Cerebellar cortex (tissue), 1 donor: ENCODE measurements around the gene EML1.

Source experiments
- DNase-seq: peaks from one replicate; pipeline ENCODE4 v3.0.0-alpha.2; 2015; ENCODE audit warnings: low spot score

EML1 gene

GRCh38 chr14:99793213-99794150 lies at the start of gene EML1:
Gene EML1 (plus strand): TSS chr14:99793413. CDS start chr14:99793477, 64 bp downstream.
- DNase-seq: peak; percentile 64

- no peak for DNase-seq
Measured at GRCh38 chr14:99744199-99744872, 48.9 kb upstream of the EML1 start.

- DNase-seq: no peak
Measured at GRCh38 chr14:99744873-99745224, 48.4 kb upstream of the EML1 start.

DNA sequence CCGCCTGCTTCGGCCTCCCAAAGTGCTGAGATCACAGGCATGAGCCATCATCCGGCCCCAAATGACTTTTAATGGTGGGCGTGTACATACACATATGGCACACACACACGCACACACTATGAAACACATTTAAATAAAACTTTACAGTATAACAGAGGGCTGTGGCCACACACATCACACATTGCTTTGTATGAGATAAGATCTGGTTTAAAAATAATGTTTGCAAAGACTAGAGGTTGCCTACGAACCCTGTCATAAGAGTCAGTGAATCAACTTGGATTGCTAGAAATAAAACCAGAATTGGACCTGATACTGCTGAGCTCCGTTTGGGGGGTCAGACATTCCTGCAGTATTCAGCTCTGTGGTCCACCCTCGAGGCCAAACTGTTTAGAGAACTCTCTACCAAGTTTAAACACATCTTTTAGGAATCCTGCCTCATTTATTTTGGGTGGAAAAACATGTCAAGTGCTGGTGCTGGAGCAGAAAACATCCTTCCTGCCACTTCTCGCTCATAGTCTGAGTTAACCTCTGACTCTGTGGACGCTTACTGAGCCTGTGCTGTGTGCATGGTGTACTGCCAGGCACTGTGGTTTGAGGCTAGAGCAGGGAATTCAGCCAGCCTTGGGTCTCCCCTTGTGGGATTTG lies 47.8 kb upstream of the EML1 start:
- no peak for DNase-seq

DNA sequence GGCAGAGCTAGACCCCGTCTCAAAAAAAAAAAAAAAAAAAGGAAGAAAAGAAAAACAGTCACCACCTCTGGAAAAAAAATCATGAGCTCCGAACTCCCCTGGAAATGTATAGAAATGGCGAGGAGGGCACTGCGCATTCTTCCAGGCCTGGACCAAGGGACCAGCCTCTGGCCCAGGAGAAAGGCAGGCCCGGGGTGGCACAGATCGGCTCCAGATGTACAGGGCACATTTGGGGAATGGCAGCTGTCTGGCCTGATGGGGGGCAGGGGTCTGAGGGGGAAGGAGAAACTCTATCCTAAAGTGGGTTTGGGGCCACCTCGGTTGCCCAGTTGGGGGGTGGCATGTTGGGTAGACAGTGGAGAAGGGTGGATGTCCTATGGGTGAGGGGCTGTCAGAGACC lies 46.0 kb upstream of the EML1 start:
- no peak for DNase-seq

- DNase-seq: no peak
Measured at GRCh38 chr14:99747582-99748330, 45.5 kb upstream of the EML1 start.

DNA sequence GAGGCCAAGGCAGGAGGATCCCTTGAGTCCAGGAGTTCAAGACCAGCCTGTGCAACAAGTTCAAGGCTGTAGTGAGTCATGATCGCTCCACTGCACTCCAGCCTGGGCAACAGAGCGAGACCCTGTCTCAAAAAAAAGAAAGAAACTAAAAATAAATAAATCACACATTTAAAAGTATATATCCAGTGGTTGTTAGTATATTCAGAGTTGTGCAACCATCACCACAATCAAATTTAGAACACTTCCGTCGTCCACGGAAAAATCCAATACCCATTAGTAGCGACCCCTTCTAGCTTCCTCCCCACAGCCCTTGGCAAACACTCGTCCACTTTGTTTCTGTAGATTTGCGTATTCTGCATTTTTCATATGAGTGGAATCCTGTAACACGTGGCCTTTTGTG lies 44.7 kb upstream of the EML1 start:
- no peak for DNase-seq

DNA sequence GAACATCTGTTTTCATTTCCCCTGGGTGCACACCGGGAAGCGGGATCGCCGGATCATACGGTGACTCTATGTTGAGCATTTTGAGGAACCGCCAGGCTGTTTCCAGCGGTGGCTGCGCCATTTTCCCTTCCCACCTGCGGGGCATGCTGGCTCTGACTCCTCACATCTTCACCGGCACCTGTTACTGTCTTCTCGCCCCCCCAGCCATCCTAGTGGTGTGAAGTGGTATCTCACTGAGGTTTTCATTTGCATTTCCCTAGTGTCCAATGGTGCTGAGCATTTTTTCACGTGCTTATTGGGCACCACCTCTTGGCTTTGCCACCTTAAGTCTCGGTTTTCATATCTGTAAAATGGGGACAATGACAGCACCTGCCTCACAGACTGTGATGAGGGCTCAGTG lies 44.1 kb upstream of the EML1 start:
- DNase-seq: no peak

GRCh38 chr14:99749763-99750715 lies 43.2 kb upstream of the EML1 start:
- no peak for DNase-seq

- DNase-seq: no peak
Measured at GRCh38 chr14:99750746-99751450, 42.3 kb upstream of the EML1 start.

DNA sequence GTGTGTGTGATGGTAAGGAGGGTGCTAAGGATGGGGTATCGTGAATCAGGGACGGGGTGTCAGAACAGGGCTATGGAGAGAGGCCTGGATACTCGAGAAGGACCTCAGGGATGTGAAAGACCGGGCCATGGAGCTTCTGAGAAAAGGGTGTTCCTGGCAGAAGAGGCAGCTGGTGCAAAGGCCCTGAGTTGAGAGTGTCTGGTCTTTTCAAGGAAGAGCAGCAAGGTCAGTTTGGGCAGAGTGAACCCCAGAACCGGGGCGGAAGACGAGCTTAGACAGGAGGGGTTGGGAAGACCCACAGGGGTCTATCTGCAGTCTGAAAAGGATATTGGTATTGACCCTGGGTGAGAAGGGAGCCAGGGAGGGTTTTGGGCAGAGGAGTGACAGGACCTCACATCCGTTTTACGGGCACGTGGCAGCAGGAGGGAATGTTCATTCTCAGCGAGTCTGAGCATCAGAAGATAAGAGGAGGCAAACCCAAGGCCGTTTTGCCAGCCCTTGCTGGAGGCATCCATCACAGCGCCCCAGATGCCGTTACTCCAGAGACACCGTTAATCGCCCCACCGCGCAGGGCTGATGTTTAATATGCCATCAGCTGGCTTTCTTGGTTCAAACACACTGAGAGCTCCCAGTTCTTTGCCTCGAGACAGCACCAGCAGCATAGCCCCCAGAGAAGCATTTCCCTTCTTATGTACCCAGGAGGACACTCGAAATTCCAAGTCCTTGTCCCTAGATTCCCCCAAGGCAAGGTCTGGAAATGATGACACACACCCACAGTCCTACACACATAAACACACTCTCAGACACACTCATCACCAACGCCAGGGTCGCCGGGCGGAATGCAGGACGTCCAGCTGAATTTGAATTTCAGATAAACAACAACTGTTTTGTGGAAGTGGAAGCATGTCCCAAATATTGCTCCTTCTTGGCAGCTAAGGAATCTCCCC lies 41.4 kb upstream of the EML1 start:
- no peak for DNase-seq

- DNase-seq: no peak
Measured at GRCh38 chr14:99752486-99753121, 40.6 kb upstream of the EML1 start.

DNA sequence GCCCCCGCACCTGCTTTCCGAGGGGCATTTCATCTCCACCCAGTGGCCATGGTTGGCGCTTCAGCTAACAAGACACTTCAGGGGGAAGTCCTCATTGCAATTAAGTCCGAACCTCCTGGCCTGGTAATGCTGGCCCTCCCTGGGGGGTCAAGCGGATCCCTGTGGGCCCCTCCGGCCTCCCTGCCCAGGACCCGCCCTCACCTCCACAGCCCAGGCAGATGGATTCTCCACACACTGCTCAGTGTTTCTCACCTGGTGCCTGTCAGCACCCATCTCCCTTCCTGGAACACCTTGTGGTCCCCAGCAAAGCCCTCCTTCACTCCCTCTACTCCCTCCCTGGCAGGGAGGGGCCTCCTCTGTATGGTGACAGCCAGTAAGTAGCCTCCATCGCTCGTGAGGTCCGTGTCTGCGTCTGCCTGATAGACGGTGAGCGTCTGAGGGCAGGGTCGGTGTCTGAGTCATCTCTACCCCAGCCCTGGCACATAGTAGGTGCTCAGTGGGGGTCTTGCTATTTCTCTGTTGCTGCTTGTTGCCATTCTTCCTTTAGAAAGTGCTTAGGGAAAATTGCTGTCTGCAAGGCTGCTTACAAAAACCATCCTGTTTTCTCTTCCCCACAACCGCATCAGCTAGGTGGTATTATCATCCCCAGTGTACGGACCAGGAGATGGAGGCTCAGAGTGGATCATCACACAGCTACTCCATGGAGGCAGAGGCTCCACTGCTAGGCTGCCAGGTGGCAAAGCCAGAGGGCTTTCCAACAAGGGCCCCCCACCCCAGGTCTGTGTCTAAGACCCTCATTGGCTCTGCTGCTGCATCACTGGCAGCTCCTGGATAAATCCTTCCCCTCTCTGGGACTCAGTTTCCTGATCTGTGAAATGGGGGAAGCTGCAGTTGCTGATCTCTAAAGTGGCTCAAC lies 39.7 kb upstream of the EML1 start:
- no peak for DNase-seq

DNA sequence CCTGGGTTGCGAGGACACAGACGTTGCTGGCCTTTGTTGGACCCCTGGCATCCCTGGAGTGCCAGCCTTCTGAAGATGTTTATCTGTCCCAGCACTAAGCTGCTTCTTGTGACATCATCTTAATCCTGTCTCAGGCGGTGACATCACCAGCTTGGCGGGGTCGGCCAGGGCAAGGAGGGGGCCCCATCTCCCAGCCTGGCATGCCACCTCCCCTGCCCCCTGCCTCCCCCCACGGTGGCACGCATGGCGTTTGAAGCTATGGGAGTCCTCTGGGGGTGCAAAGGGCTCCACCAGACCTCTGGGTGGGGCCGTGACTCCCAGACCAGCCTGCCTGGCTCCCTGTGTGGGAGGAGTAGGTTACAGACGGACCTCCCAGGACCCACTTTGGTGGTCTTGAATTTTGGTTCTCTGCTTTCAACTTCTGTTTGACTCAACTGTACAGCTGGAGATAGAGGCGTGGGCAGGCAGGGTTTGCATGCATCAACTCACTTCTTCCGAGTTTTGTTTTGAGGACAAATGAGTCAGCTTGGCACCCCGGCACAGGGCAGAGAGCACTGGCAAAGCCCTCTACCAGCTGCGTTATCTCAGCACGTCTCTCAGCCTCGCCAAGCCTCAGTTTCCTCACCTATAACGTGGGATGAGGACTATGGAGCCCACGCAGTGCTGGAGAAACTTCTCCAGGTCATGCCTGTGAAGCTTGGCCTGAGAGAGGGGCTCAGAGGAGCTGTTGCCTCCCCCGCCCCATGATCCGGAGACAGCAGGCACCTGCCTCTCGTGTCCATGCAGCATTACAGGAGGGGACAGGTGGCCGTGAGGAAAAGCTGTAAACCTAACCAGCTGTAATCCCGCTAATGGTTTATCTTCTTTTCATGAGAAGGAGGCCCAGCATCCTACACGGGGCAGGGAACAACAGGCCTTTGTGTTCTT lies 38.8 kb upstream of the EML1 start:
- DNase-seq: no peak

DNA sequence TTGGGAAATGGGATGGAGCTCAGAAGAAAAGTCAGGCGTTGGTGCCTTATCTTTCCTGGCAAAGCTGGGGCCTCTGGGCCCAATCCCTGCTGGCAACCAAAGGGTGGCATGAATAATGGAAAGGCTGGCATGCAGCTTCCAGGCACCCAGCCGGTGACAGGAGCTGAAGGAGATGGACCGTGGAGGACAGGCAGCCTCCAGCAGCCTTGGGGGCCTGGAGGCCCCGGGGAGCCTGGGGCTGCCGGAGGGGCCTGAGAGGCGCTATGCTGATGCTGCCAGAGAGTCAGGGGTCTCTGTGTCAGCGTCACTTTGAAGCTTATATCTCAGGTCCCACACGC lies 38.2 kb upstream of the EML1 start:
- DNase-seq: no peak
